HepG2 (cell line): ENCODE results near the gene TNPO3. TPM values are rescaled to one million over a fixed set of nuclear protein-coding genes. Genes with fewer than 3 reads are reported as not detected.

ENCODE experiments used
- ARNT2 ChIP-seq: sonication (generic); formaldehyde crosslinking; IDR thresholded peaks from 2 replicates; pipeline ENCODE4 v1.8.0; 2022; ENCODE audit warnings: mild to moderate bottlenecking, low read depth, missing genetic modification reagents, moderate library complexity
- ETV6 ChIP-seq: sonication (generic); formaldehyde crosslinking; conservative IDR thresholded peaks from 2 replicates; pipeline ENCODE4 v1.4.0; 2020; ENCODE audit warnings: missing genetic modification reagents
- GPN1 ChIP-seq: sonication (generic); formaldehyde crosslinking; IDR thresholded peaks from 2 replicates; pipeline ENCODE4 v1.5.1; 2020; ENCODE audit warnings: missing genetic modification reagents, borderline replicate concordance
- NCOA2 ChIP-seq: sonication (generic); formaldehyde crosslinking; IDR thresholded peaks from 2 replicates; pipeline ENCODE4 v1.8.0; 2022; ENCODE audit warnings: inconsistent platforms
- STAG1 ChIP-seq: sonication (generic); formaldehyde crosslinking; IDR thresholded peaks from 2 replicates; pipeline ENCODE4 v1.4.0; 2020; ENCODE audit warnings: missing genetic modification reagents
- TSC22D2 ChIP-seq: sonication (generic); formaldehyde crosslinking; IDR thresholded peaks from 2 replicates; pipeline ENCODE4 v1.5.1; 2020; ENCODE audit warnings: missing genetic modification reagents, mild to moderate bottlenecking, borderline replicate concordance
- ZNF510 ChIP-seq: sonication (generic); formaldehyde crosslinking; IDR thresholded peaks from 2 replicates; pipeline ENCODE4 v1.4.0; 2020; ENCODE audit warnings: low read depth, mild to moderate bottlenecking, missing genetic modification reagents
- ZNF572 ChIP-seq: sonication (generic); formaldehyde crosslinking; IDR thresholded peaks from 2 replicates; pipeline ENCODE4 v1.5.1; 2020; ENCODE audit warnings: mild to moderate bottlenecking, missing genetic modification reagents
- polyA plus RNA-seq, 8 experiments: library from polyadenylated mRNA; depleted of rRNA in 3 of 8; stranded (reverse) in 7 of 8; unstranded in 1 of 8; fragments of >200 nt; fragmentation: Illumina TruSeq in 4 of 8; extraction: Trizol in 4 of 8; gene quantifications; 2 replicates each; pipeline versions ENCODE4 v1.2.1 to v1.2.3, GENCODE V29; 2011 to 2016; ENCODE audit warnings: low read depth in 4 of 8, missing spikeins in 1 of 8, mixed read lengths in 1 of 8; ENCODE audit not compliant: insufficient read depth in 1 of 8
- total RNA-seq, 5 experiments: library from RNA; depleted of rRNA; stranded (reverse); fragments of >200 nt; fragmentation: Illumina TruSeq; extraction: Trizol; gene quantifications; 2 replicates each; pipeline ENCODE4 v1.2.3, GENCODE V29; 2016; ENCODE audit warnings: low read depth in 1 of 5
- TF ChIP-seq, protein P1 (sequence below): sonication (generic); formaldehyde crosslinking; IDR thresholded peaks from 2 replicates; pipeline ENCODE4 v1.5.0; 2020; ENCODE audit warnings: mild to moderate bottlenecking, missing genetic modification reagents, borderline replicate concordance
- TF ChIP-seq, protein P2 (sequence below): IDR thresholded peaks from 2 replicates; pipeline ENCODE4 v1.6.1; 2012; ENCODE audit warnings: low read depth, low read length, improper control_type of control experiment

TNPO3 gene
- total and polyA plus RNA-seq, 2 of the 13 experiments (the other 11 are each of a cell fraction or from before 2014, with no cell fraction given): 23.8 to 44.6 TPM

DNA sequence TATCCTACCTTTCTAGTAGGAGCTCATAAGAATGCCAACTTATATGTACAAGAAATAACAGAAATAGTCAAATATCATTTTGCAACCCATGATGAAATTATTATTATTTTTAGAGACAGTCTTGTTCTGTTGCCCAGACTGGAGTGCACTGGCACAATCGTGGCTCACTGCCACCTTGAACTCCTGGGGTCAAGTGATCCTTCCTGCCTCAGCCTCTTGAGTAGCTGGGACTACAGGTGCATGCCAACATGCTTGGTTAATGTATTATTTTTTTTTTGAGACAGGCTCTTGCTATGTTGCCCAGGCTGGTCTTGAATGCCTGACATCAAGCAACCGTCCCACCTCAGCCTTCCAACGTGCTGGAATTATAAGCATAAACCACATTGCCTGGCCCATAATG, 44.8 kb downstream of the TNPO3 start (continued):
- TF ChIP-seq, protein P1, sequence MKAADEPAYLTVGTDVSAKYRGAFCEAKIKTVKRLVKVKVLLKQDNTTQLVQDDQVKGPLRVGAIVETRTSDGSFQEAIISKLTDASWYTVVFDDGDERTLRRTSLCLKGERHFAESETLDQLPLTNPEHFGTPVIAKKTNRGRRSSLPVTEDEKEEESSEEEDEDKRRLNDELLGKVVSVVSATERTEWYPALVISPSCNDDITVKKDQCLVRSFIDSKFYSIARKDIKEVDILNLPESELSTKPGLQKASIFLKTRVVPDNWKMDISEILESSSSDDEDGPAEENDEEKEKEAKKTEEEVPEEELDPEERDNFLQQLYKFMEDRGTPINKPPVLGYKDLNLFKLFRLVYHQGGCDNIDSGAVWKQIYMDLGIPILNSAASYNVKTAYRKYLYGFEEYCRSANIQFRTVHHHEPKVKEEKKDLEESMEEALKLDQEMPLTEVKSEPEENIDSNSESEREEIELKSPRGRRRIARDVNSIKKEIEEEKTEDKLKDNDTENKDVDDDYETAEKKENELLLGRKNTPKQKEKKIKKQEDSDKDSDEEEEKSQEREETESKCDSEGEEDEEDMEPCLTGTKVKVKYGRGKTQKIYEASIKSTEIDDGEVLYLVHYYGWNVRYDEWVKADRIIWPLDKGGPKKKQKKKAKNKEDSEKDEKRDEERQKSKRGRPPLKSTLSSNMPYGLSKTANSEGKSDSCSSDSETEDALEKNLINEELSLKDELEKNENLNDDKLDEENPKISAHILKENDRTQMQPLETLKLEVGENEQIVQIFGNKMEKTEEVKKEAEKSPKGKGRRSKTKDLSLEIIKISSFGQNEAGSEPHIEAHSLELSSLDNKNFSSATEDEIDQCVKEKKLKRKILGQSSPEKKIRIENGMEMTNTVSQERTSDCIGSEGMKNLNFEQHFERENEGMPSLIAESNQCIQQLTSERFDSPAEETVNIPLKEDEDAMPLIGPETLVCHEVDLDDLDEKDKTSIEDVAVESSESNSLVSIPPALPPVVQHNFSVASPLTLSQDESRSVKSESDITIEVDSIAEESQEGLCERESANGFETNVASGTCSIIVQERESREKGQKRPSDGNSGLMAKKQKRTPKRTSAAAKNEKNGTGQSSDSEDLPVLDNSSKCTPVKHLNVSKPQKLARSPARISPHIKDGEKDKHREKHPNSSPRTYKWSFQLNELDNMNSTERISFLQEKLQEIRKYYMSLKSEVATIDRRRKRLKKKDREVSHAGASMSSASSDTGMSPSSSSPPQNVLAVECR (CRISPR knock-in tag): no peak
- TF ChIP-seq GPN1 (CRISPR knock-in tag) (no peak), ETV6 (CRISPR knock-in tag) (no peak), STAG1 (CRISPR knock-in tag) (no peak), NCOA2 (CRISPR knock-in tag) (no peak), TSC22D2 (no peak), ZNF572 (CRISPR knock-in tag) (no peak), ARNT2 (CRISPR knock-in tag) (no peak), ZNF510 (CRISPR knock-in tag) (no peak)
- TF ChIP-seq, protein P2, sequence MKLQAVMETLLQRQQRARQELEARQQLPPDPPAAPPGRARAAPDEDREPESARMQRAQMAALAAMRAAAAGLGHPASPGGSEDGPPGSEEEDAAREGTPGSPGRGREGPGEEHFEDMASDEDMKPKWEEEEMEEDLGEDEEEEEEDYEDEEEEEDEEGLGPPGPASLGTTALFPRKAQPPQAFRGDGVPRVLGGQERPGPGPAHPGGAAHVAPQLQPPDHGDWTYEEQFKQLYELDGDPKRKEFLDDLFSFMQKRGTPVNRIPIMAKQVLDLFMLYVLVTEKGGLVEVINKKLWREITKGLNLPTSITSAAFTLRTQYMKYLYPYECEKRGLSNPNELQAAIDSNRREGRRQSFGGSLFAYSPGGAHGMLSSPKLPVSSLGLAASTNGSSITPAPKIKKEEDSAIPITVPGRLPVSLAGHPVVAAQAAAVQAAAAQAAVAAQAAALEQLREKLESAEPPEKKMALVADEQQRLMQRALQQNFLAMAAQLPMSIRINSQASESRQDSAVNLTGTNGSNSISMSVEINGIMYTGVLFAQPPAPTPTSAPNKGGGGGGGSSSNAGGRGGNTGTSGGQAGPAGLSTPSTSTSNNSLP: no peak
